K562 (cell line): ENCODE results near the gene TANK. TPM values are rescaled to one million over a fixed set of nuclear protein-coding genes. Genes with fewer than 3 reads are reported as not detected.

Source experiments
- BRD9 ChIP-seq: fragments of 450-650 bp; IDR thresholded peaks from 2 replicates; pipeline ENCODE4 v1.6.1; 2018; ENCODE audit warnings: low read depth; ENCODE audit not compliant: partially characterized antibody
- BRF2 ChIP-seq: IDR thresholded peaks from 3 replicates; pipeline ENCODE4 v1.6.1; 2011; ENCODE audit warnings: borderline replicate concordance, mild to moderate bottlenecking; ENCODE audit not compliant: insufficient read length, insufficient read depth
- CREB5 ChIP-seq: fragments of 250-450 bp; sonication (Bioruptor Pico); IDR thresholded peaks from 2 replicates; pipeline ENCODE4 v1.5.0; 2020; ENCODE audit warnings: mild to moderate bottlenecking
- GTF3C2 ChIP-seq: IDR thresholded peaks from 3 replicates; pipeline ENCODE4 v1.6.1; 2011; ENCODE audit warnings: borderline replicate concordance, mild to moderate bottlenecking, moderate library complexity; ENCODE audit not compliant: insufficient read length; ENCODE audit errors: extremely low read depth
- L3MBTL2 ChIP-seq: fragments of 450-650 bp; IDR thresholded peaks from 2 replicates; pipeline ENCODE4 v1.6.1; 2016; ENCODE audit warnings: mild to moderate bottlenecking, moderate library complexity
- MECOM ChIP-seq: fragments of 250-450 bp; sonication (Bioruptor Pico); IDR thresholded peaks from 2 replicates; pipeline ENCODE4 v1.8.0; 2022; ENCODE audit warnings: inconsistent platforms
- NCOR1 ChIP-seq: fragments of 450-650 bp; IDR thresholded peaks from 2 replicates; pipeline ENCODE4 v1.6.1; 2016; ENCODE audit warnings: mild to moderate bottlenecking, moderate library complexity
- RFX7 ChIP-seq: fragments of 250-450 bp; sonication (Bioruptor Pico); IDR thresholded peaks from 2 replicates; pipeline ENCODE4 v1.5.1; 2021; ENCODE audit warnings: mild to moderate bottlenecking
- SAP30 ChIP-seq: fragments of 200-600 bp; sonication (generic); IDR thresholded peaks from 2 replicates; pipeline ENCODE4 v1.6.1; 2012; ENCODE audit warnings: borderline replicate concordance, low read depth, mild to moderate bottlenecking, moderate library complexity, low read length, control low read depth, inconsistent platforms; ENCODE audit not compliant: insufficient read depth, poor library complexity, severe bottlenecking
- SRF ChIP-seq, 2 experiments: fragments of 250-450, 450-650 bp in 1 of 2; sonication (Bioruptor Pico) in 1 of 2; sonication (generic) in 1 of 2; formaldehyde crosslinking; IDR thresholded peaks; 2 replicates each; pipeline versions ENCODE4 v1.5.0 to v1.5.1; 2020 to 2022; ENCODE audit warnings: mild to moderate bottlenecking in 1 of 2, missing genetic modification reagents in 1 of 2
- STAT5A ChIP-seq: IDR thresholded peaks from 2 replicates; pipeline ENCODE4 v1.6.1; 2012; ENCODE audit warnings: low read length, inconsistent platforms, borderline replicate concordance
- ZNF12 ChIP-seq: sonication (generic); formaldehyde crosslinking; IDR thresholded peaks from 2 replicates; pipeline ENCODE4 v1.4.0; 2020; ENCODE audit warnings: mild to moderate bottlenecking, missing genetic modification reagents
- ZNF609 ChIP-seq: sonication (generic); formaldehyde crosslinking; IDR thresholded peaks from 2 replicates; pipeline ENCODE4 v1.8.1; 2023; ENCODE audit warnings: missing genetic modification reagents, mild to moderate bottlenecking, borderline replicate concordance
- polyA plus RNA-seq, 8 experiments: library from polyadenylated mRNA; depleted of rRNA in 4 of 8; stranded (reverse) in 5 of 8; unstranded in 3 of 8; fragments of >200 nt; fragmentation: Nextera tagmentation in 2 of 8; fragmentation: Illumina TruSeq in 1 of 8; extraction: Ambion mirVana in 2 of 8; extraction: Trizol in 1 of 8; gene quantifications; 2 replicates each; pipeline versions ENCODE4 v1.2.1 to v1.2.3, GENCODE V29; 2011 to 2014; ENCODE audit warnings: inconsistent platforms in 1 of 8, missing spikeins in 1 of 8
- total RNA-seq, 7 experiments: library from RNA; depleted of rRNA in 6 of 7; stranded (reverse); fragments of >200 nt in 6 of 7; fragmentation: Illumina TruSeq in 2 of 7; extraction: Trizol in 2 of 7; gene quantifications; 2 replicates each; pipeline versions ENCODE4 v1.2.1 to v1.2.3, GENCODE V29; 2011 to 2021; ENCODE audit warnings: low replicate concordance in 1 of 7

The TANK gene
- total and polyA plus RNA-seq, 9 of the 15 experiments (the other 6 are each of a cell fraction or from before 2014, with no cell fraction given): 43.0 to 91.5 (median 54.4) TPM

- TF ChIP-seq GTF3C2 (no peak), ZNF609 (CRISPR knock-in tag) (no peak), BRF2 (no peak), L3MBTL2 (no peak; the same call in 1 of the 2 replicates), BRD9 (peak; percentile 65), RFX7 (CRISPR knock-in tag) (no peak), SRF (CRISPR knock-in tag; IDR thresholded peaks at IDR 0.05) (no peak), MECOM (CRISPR knock-in tag) (no peak), ZNF12 (CRISPR knock-in tag) (no peak), STAT5A (peak; percentile 95), NCOR1 (peak; percentile 98), CREB5 (CRISPR knock-in tag) (no peak), SAP30 (no peak)
Observed at GRCh38 chr2:161172901-161173540, 12.8 kb downstream of the TANK start (continued).
